Measurements from ENCODE around the gene NCBP3.

The NCBP3 gene

GRCh38 chr17:3754458-3755334 lies 91.3 kb downstream of the NCBP3 start:
- DNase-seq (ENCODE audit: low read depth), result peak; percentile 59

- DNase-seq (ENCODE audit: low read depth), result no peak
These were observed 92.0 kb downstream of the NCBP3 start for GRCh38 chr17:3754066-3754457.

GRCh38 chr17:3753624-3754023 lies 92.4 kb downstream of the NCBP3 start:
- DNase-seq (ENCODE audit: low read depth), result no peak
